ENCODE data around the gene ANGPTL2. TPM values are rescaled to one million over a fixed set of nuclear protein-coding genes. Genes with fewer than 3 reads are reported as not detected.

Gene ANGPTL2
- total and polyA plus RNA-seq, 9 of the 15 experiments (the other 6 are each of a cell fraction or from before 2014, with no cell fraction given), result not detected

- CTCF ChIA-PET (ENCODE audit: low intra/inter-chr PET ratio), result no interaction called here
- FAIRE-seq, result no peak
Measured at GRCh38 chr9:127167560-127168326, 45.3 kb upstream of the ANGPTL2 start.

More at GRCh38 chr9:127167560-127168326, 45.3 kb upstream of the ANGPTL2 start:
- H3K27ac ChIP-seq (ENCODE audit: extremely low read depth, low read depth, low read length), result no peak overlapping the region
- BruUV-seq (replicated peaks), result no TSS peak
- H3K27me3 ChIP-seq (ENCODE audit: control insufficient read depth in 2 of 2, insufficient read depth in 2 of 2, low read length in 2 of 2), result no peaks in the 10 kb centered on the region; a peak in 1 of 5 replicates
- H3K4me3 ChIP-seq, result no peak overlapping the region
- H3K9me1 ChIP-seq (ENCODE audit: control insufficient read depth, insufficient read depth, low read length), result no peaks in the 10 kb centered on the region
- intact Hi-C loops (cut with micrococcal nuclease), result no loop called here
- ATAC-seq, result no peak
- H3K4me2 ChIP-seq (ENCODE audit: insufficient read depth, low read length), result no peak overlapping the region
- in situ Hi-C loops (cut with MboI), result no loop called here
- no peaks in the 10 kb centered on the region for H3K79me2 ChIP-seq (ENCODE audit: control insufficient read depth, insufficient read depth, low read length)
- POLR2A ChIA-PET, result interaction anchor here (0.6 to 1.3 kb wide), 3 partner anchors 8 to 496 kb away, joined by 3 to 4 read pairs (median 3); no protein-coding TSS in a partner anchor
- DNase-seq (ENCODE audit: extremely low read depth in 1 of 4, low spot score in 3 of 4), result no peak
- no peak overlapping the region for H2AFZ ChIP-seq (ENCODE audit: low read depth, low read length)
- 67% methylated on average over 11 of the region's 11 CpGs for whole genome bisulfite sequencing (ENCODE audit: insufficient coverage, low coverage, missing lambda C conversion rate)
- H3K9me3 ChIP-seq (replicated peaks; ENCODE audit: control insufficient read depth, insufficient read depth, low read depth, low read length), result no peaks in the 10 kb centered on the region
- H3K36me3 ChIP-seq (ENCODE audit: control insufficient read depth, insufficient read depth, low read length), result no peaks in the 10 kb centered on the region
- peaks cover 13 to 26% of the 10 kb centered on the region in 2 experiments; a peak in 3 of 5 replicates for H3K4me1 ChIP-seq (replicated peaks in 1 of 2; ENCODE audit: control insufficient read depth in 2 of 2, insufficient read depth in 2 of 2, low read length in 2 of 2)
- H4K20me1 ChIP-seq (replicated peaks; ENCODE audit: control insufficient read depth, insufficient read depth, low read length), result 0 out of 2 replicates have a peak, but pooled peaks cover 3% of the 10 kb centered on the region
- H3K9ac ChIP-seq (ENCODE audit: insufficient read depth in 1 of 2, low read depth in 2 of 2, low read length in 2 of 2), result no peak overlapping the region
- TF ChIP-seq HNRNPH1 (optimal IDR thresholded peaks at IDR 0.05; ENCODE audit: low read depth, low read length) (no peak), MGA (IDR thresholded peaks at IDR 0.05) (no peak), ZNF384 (IDR thresholded peaks at IDR 0.05; ENCODE audit: low read depth, low read length) (no peak), ILK (tag; IDR thresholded peaks at IDR 0.05; ENCODE audit: borderline replicate concordance, low read depth) (no peak), SOX6 (IDR thresholded peaks at IDR 0.05) (no peak), NR2C1 (IDR thresholded peaks at IDR 0.05) (no peak), NR2C1 (tag; IDR thresholded peaks at IDR 0.05) (no peak), ZBTB5 (IDR thresholded peaks at IDR 0.05) (no peak), EGR1 (conservative IDR thresholded peaks at IDR 0.05) (no peak)

All from K562 (cell line).